Measurements from ENCODE around the gene PDGFA. TPM values are rescaled to one million over a fixed set of nuclear protein-coding genes. Genes with fewer than 3 reads are reported as not detected.

The PDGFA gene
- total RNA-seq, 1 donor from 2014 or later = 7.6 TPM

- no peak overlapping the region for H3K27ac Mint-ChIP-seq (ENCODE audit: unreplicated experiment)
- no peaks in the 10 kb centered on the region for H3K27me3 Mint-ChIP-seq (ENCODE audit: unreplicated experiment)
- no peak overlapping the region for H3K4me3 Mint-ChIP-seq (ENCODE audit: unreplicated experiment)
- peaks cover 2% of the 10 kb centered on the region for H3K9me3 Mint-ChIP-seq (ENCODE audit: unreplicated experiment)
- DNase-seq = no peak
- H3K36me3 Mint-ChIP-seq (ENCODE audit: unreplicated experiment) = no peaks in the 10 kb centered on the region
- H3K4me1 Mint-ChIP-seq (ENCODE audit: low read depth, unreplicated experiment) = peaks cover 4% of the 10 kb centered on the region
- TF ChIP-seq, protein P1, sequence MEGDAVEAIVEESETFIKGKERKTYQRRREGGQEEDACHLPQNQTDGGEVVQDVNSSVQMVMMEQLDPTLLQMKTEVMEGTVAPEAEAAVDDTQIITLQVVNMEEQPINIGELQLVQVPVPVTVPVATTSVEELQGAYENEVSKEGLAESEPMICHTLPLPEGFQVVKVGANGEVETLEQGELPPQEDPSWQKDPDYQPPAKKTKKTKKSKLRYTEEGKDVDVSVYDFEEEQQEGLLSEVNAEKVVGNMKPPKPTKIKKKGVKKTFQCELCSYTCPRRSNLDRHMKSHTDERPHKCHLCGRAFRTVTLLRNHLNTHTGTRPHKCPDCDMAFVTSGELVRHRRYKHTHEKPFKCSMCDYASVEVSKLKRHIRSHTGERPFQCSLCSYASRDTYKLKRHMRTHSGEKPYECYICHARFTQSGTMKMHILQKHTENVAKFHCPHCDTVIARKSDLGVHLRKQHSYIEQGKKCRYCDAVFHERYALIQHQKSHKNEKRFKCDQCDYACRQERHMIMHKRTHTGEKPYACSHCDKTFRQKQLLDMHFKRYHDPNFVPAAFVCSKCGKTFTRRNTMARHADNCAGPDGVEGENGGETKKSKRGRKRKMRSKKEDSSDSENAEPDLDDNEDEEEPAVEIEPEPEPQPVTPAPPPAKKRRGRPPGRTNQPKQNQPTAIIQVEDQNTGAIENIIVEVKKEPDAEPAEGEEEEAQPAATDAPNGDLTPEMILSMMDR (IDR thresholded peaks at IDR 0.05; ENCODE audit: partially characterized antibody, unreplicated experiment) = no peak
These were observed 68.9 kb downstream of the PDGFA start for GRCh38 chr7:450741-451140.

DNA sequence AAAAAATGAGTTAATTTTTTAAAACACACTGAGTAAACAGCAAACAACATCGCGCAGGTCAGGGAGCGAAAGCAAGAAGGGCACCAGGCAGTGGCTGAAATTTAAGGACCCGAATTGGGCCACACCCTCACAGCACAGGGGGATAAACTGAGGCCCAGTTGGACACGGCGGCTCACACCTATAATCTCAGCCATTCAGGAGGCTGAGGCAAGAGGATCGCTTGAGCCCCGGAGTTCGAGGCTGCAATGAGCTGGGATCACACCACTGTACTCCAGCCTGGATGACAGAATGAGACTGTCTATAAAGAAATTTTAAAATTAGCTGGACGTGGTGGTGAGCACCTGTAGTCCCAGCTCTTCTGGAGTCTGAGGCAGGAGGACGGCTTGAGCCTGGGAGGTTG lies 69.6 kb downstream of the PDGFA start:
- Mint-ChIP-seq H3K4me3 (ENCODE audit: unreplicated experiment) (no peak overlapping the region), H3K36me3 (ENCODE audit: unreplicated experiment) (no peaks in the 10 kb centered on the region), H3K4me1 (ENCODE audit: low read depth, unreplicated experiment) (peaks cover 5% of the 10 kb centered on the region), H3K27ac (ENCODE audit: unreplicated experiment) (no peak overlapping the region), H3K9me3 (ENCODE audit: unreplicated experiment) (peaks cover 2% of the 10 kb centered on the region), H3K27me3 (ENCODE audit: unreplicated experiment) (no peaks in the 10 kb centered on the region)
- DNase-seq = no peak
- TF ChIP-seq, protein P1 (IDR thresholded peaks at IDR 0.05; ENCODE audit: partially characterized antibody, unreplicated experiment) = no peak

DNA sequence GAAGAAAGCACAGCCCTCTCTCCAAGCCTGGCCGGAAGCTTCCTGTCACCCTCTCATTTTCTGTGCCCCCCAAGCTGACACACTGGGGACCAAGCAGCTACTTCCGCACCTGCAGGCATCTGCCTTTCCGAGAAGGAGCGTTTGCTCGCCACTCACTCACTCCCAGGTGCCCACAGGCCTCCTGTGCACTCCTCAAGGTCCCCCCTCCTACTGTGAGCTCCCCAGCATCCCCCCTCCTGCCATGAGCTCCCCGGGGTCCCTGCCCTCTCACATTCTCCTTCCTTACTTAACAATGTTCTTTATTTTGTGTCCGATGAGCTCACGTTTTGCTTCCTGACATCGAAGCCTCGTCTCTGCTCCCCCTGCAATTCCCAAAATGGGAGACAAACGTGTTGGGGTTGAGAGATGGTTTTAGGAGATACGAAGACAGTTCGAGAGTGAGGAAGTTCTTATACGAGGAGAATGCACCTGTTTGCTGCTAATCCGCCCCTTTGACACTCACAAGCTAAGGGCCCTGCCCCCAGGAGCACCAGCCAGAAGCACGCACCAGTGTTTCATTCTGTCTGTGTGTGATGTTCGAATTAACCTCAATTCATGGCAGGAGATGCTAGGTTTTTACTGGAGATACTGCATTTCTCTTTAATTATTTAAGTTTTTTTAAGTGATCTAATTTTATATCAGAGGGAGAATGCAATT lies 70.2 kb downstream of the PDGFA start:
- H3K27me3 Mint-ChIP-seq (ENCODE audit: unreplicated experiment) = no peaks in the 10 kb centered on the region
- DNase-seq = no peak
- H3K4me1 Mint-ChIP-seq (ENCODE audit: low read depth, unreplicated experiment) = peaks cover 5% of the 10 kb centered on the region
- no peaks in the 10 kb centered on the region for H3K36me3 Mint-ChIP-seq (ENCODE audit: unreplicated experiment)
- no peak overlapping the region for H3K27ac Mint-ChIP-seq (ENCODE audit: unreplicated experiment)
- H3K4me3 Mint-ChIP-seq (ENCODE audit: unreplicated experiment) = no peak overlapping the region
- TF ChIP-seq, protein P1 (IDR thresholded peaks at IDR 0.05; ENCODE audit: partially characterized antibody, unreplicated experiment) = no peak
- peaks cover 2% of the 10 kb centered on the region for H3K9me3 Mint-ChIP-seq (ENCODE audit: unreplicated experiment)

GRCh38 chr7:447523-447922 lies 72.1 kb downstream of the PDGFA start:
- Mint-ChIP-seq H3K36me3 (ENCODE audit: unreplicated experiment) (no peaks in the 10 kb centered on the region), H3K27ac (ENCODE audit: unreplicated experiment) (no peak overlapping the region), H3K27me3 (ENCODE audit: unreplicated experiment) (no peaks in the 10 kb centered on the region), H3K9me3 (ENCODE audit: unreplicated experiment) (no peaks in the 10 kb centered on the region), H3K4me3 (ENCODE audit: unreplicated experiment) (no peak overlapping the region), H3K4me1 (ENCODE audit: low read depth, unreplicated experiment) (peaks cover 5% of the 10 kb centered on the region)
- DNase-seq = no peak
- TF ChIP-seq, protein P1 (IDR thresholded peaks at IDR 0.05; ENCODE audit: partially characterized antibody, unreplicated experiment) = no peak

Other genes starting within 250 kb of the PDGFA start
- gene FOXL3, start 229.7 kb downstream of the PDGFA start, total RNA-seq (ENCODE audit: unreplicated experiment) = not detected
- gene DNAAF5, start 206.9 kb upstream of the PDGFA start, total RNA-seq (ENCODE audit: unreplicated experiment) = 15.2 TPM
- 12.8 TPM for gene PRKAR1B, start 207.4 kb upstream of the PDGFA start, total RNA-seq (ENCODE audit: unreplicated experiment)

Data from glutamatergic neuron (in vitro differentiated cells).